ENCODE measurements around the gene IL17B. TPM values are rescaled to one million over a fixed set of nuclear protein-coding genes. Genes with fewer than 3 reads are reported as not detected.
A peak's percentile ranks its signal among the peaks of the same experiment; 100 is the strongest.

The IL17B gene
- total and polyA plus RNA-seq, 2 experiments from 2014 or later = not detected

- H3K9me3 Mint-ChIP-seq = no peaks in the 10 kb centered on the region
- no peak overlapping the region for H3K27ac ChIP-seq (ENCODE audit: low read depth)
- no peak overlapping the region for H3K27ac Mint-ChIP-seq
- H3K4me2 ChIP-seq = no peak overlapping the region
- DNase-seq (ENCODE audit: low spot score) (no peak), ATAC-seq (no peak)
- H3K27me3 ChIP-seq (ENCODE audit: insufficient read depth) = no peaks in the 10 kb centered on the region
- no peaks in the 10 kb centered on the region for H3F3A ChIP-seq (replicated peaks; ENCODE audit: low read depth)
- H3K9me2 ChIP-seq (ENCODE audit: insufficient read depth) = no peaks in the 10 kb centered on the region; the same call in 1 of the 2 replicates
- H3K4me1 ChIP-seq (ENCODE audit: insufficient read depth) = peaks cover 3% of the 10 kb centered on the region; the same call in 1 of the 2 replicates
- H3K79me2 ChIP-seq (replicated peaks; ENCODE audit: insufficient read depth) = no peaks in the 10 kb centered on the region
- no peaks in the 10 kb centered on the region for H3K36me3 ChIP-seq (ENCODE audit: insufficient read depth)
- H3K4me1 Mint-ChIP-seq = peaks cover 26% of the 10 kb centered on the region
- peaks cover 9% of the 10 kb centered on the region for H3K27me3 Mint-ChIP-seq (ENCODE audit: insufficient read depth, low read depth, poor library complexity)
- peak overlapping the region; percentile 45; the same call in 1 of the 2 replicates for H2AFZ ChIP-seq
- no peak overlapping the region for H3K4me3 ChIP-seq
- peaks cover 4% of the 10 kb centered on the region; the same call in 2 of the 3 replicates for H3K36me3 Mint-ChIP-seq (ENCODE audit: low read depth)
- no peak for TF ChIP-seq EZH2phosphoT487 (IDR thresholded peaks at IDR 0.05; ENCODE audit: unreplicated experiment)
- TF ChIP-seq ZNF462 (CRISPR knock-in tag; IDR thresholded peaks at IDR 0.05) = no peak
- no peak for TF ChIP-seq ZNF114 (CRISPR knock-in tag; IDR thresholded peaks at IDR 0.05)
- TF ChIP-seq STAT1 (IDR thresholded peaks at IDR 0.05; ENCODE audit: unreplicated experiment) = no peak
- no peak for TF ChIP-seq EZH2 (IDR thresholded peaks at IDR 0.05; ENCODE audit: low read depth, unreplicated experiment)
- no peak for TF ChIP-seq POLR2AphosphoS5 (IDR thresholded peaks at IDR 0.05; ENCODE audit: low read depth)
- TF ChIP-seq ETS1 (IDR thresholded peaks at IDR 0.05) = no peak
- TF ChIP-seq JUNB (IDR thresholded peaks at IDR 0.05; ENCODE audit: unreplicated experiment) = no peak
- TF ChIP-seq CTCF (conservative IDR thresholded peaks at IDR 0.05; ENCODE audit: low read depth in 2 of 2) = no peak
- TF ChIP-seq ZNF331 (CRISPR knock-in tag; IDR thresholded peaks at IDR 0.05; ENCODE audit: low read depth) = no peak
- no peak for TF ChIP-seq NANOG (IDR thresholded peaks at IDR 0.05; ENCODE audit: borderline replicate concordance)
- TF ChIP-seq REST (IDR thresholded peaks at IDR 0.05; ENCODE audit: unreplicated experiment) = no peak
- no peak for TF ChIP-seq CREB1 (CRISPR knock-in tag; IDR thresholded peaks at IDR 0.05; ENCODE audit: low read depth)
- H3K4me3 Mint-ChIP-seq = no peak overlapping the region
- no peaks in the 10 kb centered on the region; the same call in 1 of the 2 replicates for H4K20me1 ChIP-seq (replicated peaks; ENCODE audit: insufficient read depth)
These were observed 8.2 kb downstream of the IL17B start for GRCh38 chr5:149370878-149371277.

Data from GM23338 (cell line).